Right lobe of liver (tissue), 6 donors: ENCODE results near the gene FSTL4. TPM values are rescaled to one million over a fixed set of nuclear protein-coding genes. Genes with fewer than 3 reads are reported as not detected.

Experiments used
- ATAC-seq, 4 donors: fragments of 200-7000 bp; cut with Tn5 transposase; one replicate each; pipeline ENCODE4 v1.9.1; 2020; ENCODE audit warnings: mild to moderate bottlenecking in 4 of 4, moderate library complexity in 4 of 4
- DNase-seq, 3 donors: peaks; one replicate each; pipeline ENCODE4 v3.0.0-alpha.2; 2020
- H3K27ac ChIP-seq, 3 donors: fragments of 200-600 bp; one replicate each; pipeline ENCODE4 v1.8.0; 2022
- H3K27me3 ChIP-seq, 2 donors: fragments of 200-600 bp; one replicate each; pipeline ENCODE4 v1.8.0; 2022
- H3K36me3 ChIP-seq, 4 donors: fragments of 200-600 bp; sonication (generic) in 1 of 4; one replicate each; pipeline versions ENCODE4 v1.5.1 to v1.8.0; 2017 to 2022; ENCODE audit warnings: control low read depth in 1 of 4
- H3K4me1 ChIP-seq, 4 donors: fragments of 200-600 bp; sonication (generic) in 1 of 4; one replicate each; pipeline versions ENCODE4 v1.5.1 to v1.8.0; 2017 to 2022; ENCODE audit warnings: control low read depth in 1 of 4
- H3K4me3 ChIP-seq, 3 donors: fragments of 200-600 bp; one replicate each; pipeline ENCODE4 v1.8.0; 2022
- H3K9me3 ChIP-seq, 4 donors: fragments of 200-600 bp; sonication (generic) in 1 of 4; one replicate each; pipeline versions ENCODE4 v1.5.1 to v1.8.0; 2017 to 2022; ENCODE audit warnings: control low read depth in 1 of 4
- CTCF ChIP-seq, 4 donors: fragments of 200-600 bp in 3 of 4; fragments of 450-650 bp in 1 of 4; IDR thresholded peaks; one replicate each; pipeline versions ENCODE4 v1.5.1 to v1.8.0; 2016 to 2022; ENCODE audit warnings: antibody characterized with exemption in 4 of 4, mild to moderate bottlenecking in 2 of 4
- POLR2A ChIP-seq: fragments of 450-650 bp; IDR thresholded peaks from one replicate; pipeline ENCODE4 v1.6.1; 2017; ENCODE audit warnings: antibody characterized with exemption, mild to moderate bottlenecking
- WGBS: methylation state at CpG from one replicate; pipeline ENCODE4 v1.1.6; 2018; ENCODE audit warnings: low coverage, low lambda C conversion rate; ENCODE audit not compliant: insufficient coverage; ENCODE audit errors: missing lambda C conversion rate; 5-methylcytosine and 5-hydroxymethylcytosine counted together
- intact Hi-C, 2 donors: fragments of 100-400 bp; cut with DNase I; formaldehyde crosslinking; loops; one replicate each; pipeline versions ENCODE4 v1.11.2 to v1.14.1; 2022
- total RNA-seq, 6 experiments: library from RNA; depleted of rRNA in 2 of 6; stranded (reverse); fragments of >200 nt in 2 of 6; fragmentation: NEBNext Ultra II Directional in 3 of 6; extraction: Animal tissue kit (Norgen Biotek cat#: 25700) in 3 of 6; gene quantifications; one replicate each; pipeline versions ENCODE4 v1.1.0 to v1.2.4, GENCODE V29; 2016 to 2023
- donor health status: DM: no; HTN: yes; CAD: no.
- donor health status: DM: no; HTN: no; CAD: no.
- donor health status: DM: no; HTN: no; CAD: no.
- donor health status: DM: no; HTN: yes; CAD: no.
- donor health status: DM: no; HTN: yes; CAD: no.

Gene FSTL4
- total RNA-seq, 6 experiments from 2014 or later = 0.62 to 1.3 (median 0.80) TPM; not detected in 3

DNA sequence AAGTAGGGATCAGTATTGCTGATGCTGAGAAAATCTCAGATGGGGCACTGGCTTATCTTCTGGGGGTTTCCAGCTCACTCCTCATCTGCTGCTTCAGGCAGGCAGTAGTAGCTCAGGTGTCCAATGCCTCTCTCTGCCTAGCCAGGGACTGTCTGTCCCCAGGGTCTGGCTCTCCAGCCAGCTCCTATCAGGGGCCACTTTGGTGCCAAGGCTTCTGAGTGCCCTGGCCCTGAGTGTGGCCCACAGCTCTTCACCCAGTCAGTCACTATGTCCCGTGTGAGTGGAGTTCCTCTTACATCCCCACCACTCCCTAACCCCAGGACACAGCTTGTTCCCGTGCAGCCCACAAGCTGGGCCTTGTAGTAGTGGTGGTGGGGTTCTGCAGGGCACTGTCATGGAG lies 309.0 kb downstream of the FSTL4 start:
- H3K36me3 ChIP-seq = no peaks in the 10 kb centered on the region
- intact Hi-C loops = no loop called here

DNA sequence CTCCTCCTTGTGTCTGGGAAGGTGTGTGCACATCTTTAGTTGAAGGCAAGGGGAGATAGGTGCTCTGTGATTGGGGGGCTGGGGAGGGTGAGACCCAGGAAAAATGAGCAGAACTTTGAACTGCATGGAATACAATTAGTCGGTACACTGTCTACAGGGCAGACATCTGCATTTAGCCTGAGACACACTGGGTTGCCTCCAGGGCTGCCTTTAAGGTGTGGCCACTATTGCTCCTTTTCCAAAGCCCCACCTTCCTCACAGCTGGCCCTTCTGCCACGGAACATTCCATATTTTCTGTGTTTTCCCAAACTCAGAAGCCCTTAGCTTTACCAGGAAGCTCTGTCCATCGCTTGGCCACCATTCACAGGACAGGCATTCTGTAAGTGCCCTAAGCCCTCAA lies 312.6 kb downstream of the FSTL4 start:
- DNase-seq = no peak
- WGBS = 75% methylated on average over 2 of the region's 3 CpGs
- Histone ChIP-seq H3K9me3 (no peaks in the 10 kb centered on the region), H3K36me3 (no peaks in the 10 kb centered on the region), H3K4me3 (no peak overlapping the region), H3K4me1 (no peaks in the 10 kb centered on the region), H3K27ac (no peak overlapping the region), H3K27me3 (no peaks in the 10 kb centered on the region)
- TF ChIP-seq POLR2A (no peak), CTCF (IDR thresholded peaks at IDR 0.05) (no peak)
- intact Hi-C loops = no loop called here
- no peak for ATAC-seq

More for the DNA sequence above, 309.0 kb downstream of the FSTL4 start:
- DNase-seq (no peak), ATAC-seq (peak in 3 of 4 donors; percentile 18 to 32 (median 21))
- Histone ChIP-seq H3K4me3 (no peak overlapping the region), H3K27me3 (no peaks in the 10 kb centered on the region), H3K27ac (no peak overlapping the region), H3K9me3 (no peaks in the 10 kb centered on the region), H3K4me1 (no peaks in the 10 kb centered on the region)
- WGBS = no CpG with 5 or more reads among the region's 2 CpGs
- TF ChIP-seq POLR2A (no peak), CTCF (IDR thresholded peaks at IDR 0.05) (no peak)

GRCh38 chr5:133299021-133299420 lies 313.3 kb downstream of the FSTL4 start:
- Histone ChIP-seq H3K4me3 (no peak overlapping the region), H3K27ac (no peak overlapping the region), H3K9me3 (no peaks in the 10 kb centered on the region), H3K4me1 (no peaks in the 10 kb centered on the region), H3K27me3 (no peaks in the 10 kb centered on the region), H3K36me3 (no peaks in the 10 kb centered on the region)
- TF ChIP-seq CTCF (IDR thresholded peaks at IDR 0.05) = no peak
- no peak for TF ChIP-seq POLR2A
- ATAC-seq (no peak), DNase-seq (no peak)
- WGBS = 80% methylated on average over 1 of the region's 1 CpG
- intact Hi-C loops = no loop called here

- intact Hi-C loops = no loop called here
- WGBS = no CpG with 5 or more reads among the region's 4 CpGs
Measured at GRCh38 chr5:133298447-133298846, 313.9 kb downstream of the FSTL4 start.

More at GRCh38 chr5:133298447-133298846, 313.9 kb downstream of the FSTL4 start:
- ATAC-seq (no peak), DNase-seq (no peak)
- no peaks in the 10 kb centered on the region for H3K27me3 ChIP-seq
- H3K4me3 ChIP-seq = no peak overlapping the region
- no peak for TF ChIP-seq POLR2A
- TF ChIP-seq CTCF (IDR thresholded peaks at IDR 0.05) = no peak
- no peaks in the 10 kb centered on the region for H3K9me3 ChIP-seq
- no peak overlapping the region for H3K27ac ChIP-seq
- no peaks in the 10 kb centered on the region for H3K4me1 ChIP-seq
- H3K36me3 ChIP-seq = no peaks in the 10 kb centered on the region
